Activated T-helper 1 cell treated with anti-CD3 and anti-CD28 coated beads, Interleukin-12 subunit alpha, Interleukin-12 subunit beta, Interleukin-2, Interleukin-4 antibody, amounts not matched to agents 30 ng/mL and 10 ng/mL and 1 ng/mL, durations not matched to agents 14 hours and 24 hours and 36 hours (primary cell): ENCODE measurements around the gene REXO5. TPM values are rescaled to one million over a fixed set of nuclear protein-coding genes. Genes with fewer than 3 reads are reported as not detected.

Experiments used
- DNase-seq: peaks from one replicate; pipeline ENCODE4 v3.0.0; 2021; ENCODE audit warnings: low spot score
- H3K27ac Mint-ChIP-seq: one replicate; pipeline ENCODE4 v1.8.0; 2021; ENCODE audit warnings: mild to moderate bottlenecking, mixed read lengths
- H3K27me3 Mint-ChIP-seq: one replicate; pipeline ENCODE4 v1.8.0; 2022; ENCODE audit warnings: mild to moderate bottlenecking, moderate library complexity, mixed read lengths; ENCODE audit not compliant: insufficient read depth
- H3K36me3 Mint-ChIP-seq: one replicate; pipeline ENCODE4 v1.8.0; 2021; ENCODE audit warnings: low read depth, mixed read lengths
- H3K4me1 Mint-ChIP-seq: one replicate; pipeline ENCODE4 v1.8.0; 2021; ENCODE audit warnings: low read depth, mixed read lengths
- H3K4me3 Mint-ChIP-seq: one replicate; pipeline ENCODE4 v1.8.0; 2021; ENCODE audit warnings: mild to moderate bottlenecking, moderate library complexity, mixed read lengths
- H3K9me3 Mint-ChIP-seq: one replicate; pipeline ENCODE4 v1.8.0; 2021; ENCODE audit warnings: mixed read lengths
- intact Hi-C: fragments of 100-400 bp; cut with micrococcal nuclease; formaldehyde crosslinking; loops from one replicate; pipeline ENCODE4 v1.15.1; 2024
- total RNA-seq: library from RNA; stranded (reverse); gene quantifications from 2 replicates; pipeline ENCODE4 v1.2.3, GENCODE V29; 2022

REXO5 gene
- total RNA-seq, 1 donor from 2014 or later, result 8.3 TPM

DNA sequence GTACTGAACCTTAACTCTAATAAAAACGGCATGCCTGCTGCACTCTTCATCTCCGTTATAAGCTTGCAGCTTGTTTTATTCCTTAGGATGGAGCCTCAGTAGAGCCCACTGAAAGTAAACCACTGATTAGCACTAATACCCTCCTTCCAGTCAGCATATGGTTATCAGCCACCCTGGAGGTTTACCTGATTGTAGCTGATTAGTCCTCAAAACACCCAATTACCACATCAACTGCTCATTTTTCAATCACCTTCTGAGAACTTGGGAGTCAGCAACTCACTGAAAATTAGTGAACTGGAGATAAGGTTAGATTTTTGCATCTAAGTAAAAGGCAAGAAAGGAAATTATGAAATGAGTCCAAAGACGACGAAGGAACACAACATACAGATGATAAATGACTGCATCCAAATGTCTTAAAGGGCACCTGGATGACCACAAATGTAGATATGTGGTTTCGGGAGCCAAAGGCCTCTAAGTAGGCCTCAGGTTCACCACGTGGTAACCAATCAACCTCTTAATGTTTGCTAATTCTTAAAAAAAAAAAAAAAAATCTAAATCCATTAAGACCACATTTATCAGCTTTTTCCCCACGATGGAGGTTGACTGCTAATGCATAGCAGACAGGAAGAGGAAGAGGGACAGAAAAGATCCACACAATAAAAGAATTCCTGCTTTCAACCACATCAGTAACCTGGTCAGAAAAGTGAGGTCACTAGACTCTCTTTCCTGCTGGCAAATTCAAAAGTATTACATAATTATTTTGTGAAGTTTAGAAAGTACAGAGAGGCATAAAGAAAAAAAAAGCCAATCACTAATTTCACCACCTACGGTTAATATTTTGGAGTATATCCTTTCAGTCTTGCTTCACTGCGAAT, 65.9 kb downstream of the REXO5 start:
- H3K4me3 Mint-ChIP-seq, result no peak overlapping the region
- peaks cover 85% of the 10 kb centered on the region for H3K4me1 Mint-ChIP-seq
- no peak for DNase-seq
- H3K27me3 Mint-ChIP-seq, result peaks cover 2% of the 10 kb centered on the region
- intact Hi-C loops, result no loop called here
- peaks cover 30% of the 10 kb centered on the region for H3K36me3 Mint-ChIP-seq
- no peak overlapping the region for H3K27ac Mint-ChIP-seq
- no peaks in the 10 kb centered on the region for H3K9me3 Mint-ChIP-seq

DNA sequence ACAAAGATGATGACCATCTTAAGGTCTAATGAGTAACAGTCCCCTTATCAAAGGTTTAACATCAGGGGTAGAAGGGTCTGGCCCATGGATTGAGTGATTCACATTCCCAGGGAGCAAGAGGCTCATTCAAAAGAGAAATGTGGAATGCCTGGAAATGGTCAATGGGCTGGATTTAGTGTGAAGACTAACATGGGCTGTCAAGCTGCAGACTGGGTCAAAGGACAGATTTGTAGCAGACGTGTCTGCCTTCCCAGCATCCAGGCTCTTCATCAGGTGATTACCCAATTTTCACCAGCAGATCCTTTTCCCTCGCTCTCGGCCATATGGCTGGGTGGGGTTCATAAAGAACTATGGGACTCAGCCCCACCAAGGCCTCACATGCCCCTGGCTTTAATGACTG, 67.0 kb downstream of the REXO5 start:
- intact Hi-C loops, result no loop called here
- Mint-ChIP-seq H3K4me1 (peaks cover 80% of the 10 kb centered on the region), H3K4me3 (no peak overlapping the region), H3K27ac (peak overlapping the region; percentile 83), H3K9me3 (no peaks in the 10 kb centered on the region), H3K27me3 (peaks cover 2% of the 10 kb centered on the region), H3K36me3 (peaks cover 32% of the 10 kb centered on the region)
- no peak for DNase-seq

DNA sequence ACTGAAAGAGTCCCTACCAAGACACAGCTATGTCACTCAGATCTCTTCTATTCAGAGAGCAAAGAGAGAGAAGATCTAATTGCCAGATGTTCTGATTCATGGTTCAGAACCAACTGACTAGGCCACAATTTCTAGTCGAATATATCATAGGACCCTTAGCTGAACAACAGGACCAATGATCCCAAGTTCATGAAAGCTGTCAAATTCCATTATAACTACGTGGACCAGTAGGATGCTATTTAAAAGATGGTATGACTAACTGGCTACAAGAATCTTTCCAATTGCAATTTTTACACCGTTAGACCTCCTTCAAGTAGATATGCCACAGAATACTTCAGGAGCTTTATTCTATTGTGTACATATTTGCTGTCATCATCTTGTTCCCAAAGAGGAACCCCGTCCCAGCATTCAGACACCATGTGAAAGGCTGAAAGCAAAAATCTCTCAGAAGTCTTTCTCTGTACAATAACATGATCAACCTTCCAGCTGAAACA, 67.8 kb downstream of the REXO5 start:
- peak overlapping the region; percentile 58 for H3K4me3 Mint-ChIP-seq
- intact Hi-C loops, result loop anchor here (1.0 to 2.0 kb wide), 4 partner anchors 10 to 71 kb away; partner anchors contain the start of genes DCUN1D3, ERI2, LYRM1 and REXO5
- H3K9me3 Mint-ChIP-seq, result no peaks in the 10 kb centered on the region
- peak overlapping the region; percentile 83 for H3K27ac Mint-ChIP-seq
- H3K27me3 Mint-ChIP-seq, result peaks cover 2% of the 10 kb centered on the region
- peaks cover 33% of the 10 kb centered on the region for H3K36me3 Mint-ChIP-seq
- peaks cover 84% of the 10 kb centered on the region for H3K4me1 Mint-ChIP-seq
- no peak for DNase-seq

DNA sequence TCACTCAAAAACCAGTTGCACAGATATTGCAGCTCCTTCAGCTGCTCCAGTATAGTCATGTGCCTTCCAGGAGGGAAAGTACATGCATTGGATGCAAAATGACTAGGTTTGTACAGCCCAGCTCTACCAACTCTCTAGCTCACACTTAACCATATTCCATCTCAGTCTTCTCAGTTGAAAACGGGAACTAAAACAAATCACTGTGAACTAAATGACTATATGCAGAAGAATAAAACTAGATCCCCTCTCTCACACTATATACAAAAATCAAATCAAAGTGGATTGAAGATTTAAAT, 69.0 kb downstream of the REXO5 start:
- no peak for DNase-seq
- peak overlapping the region; percentile 43 for H3K4me3 Mint-ChIP-seq
- H3K36me3 Mint-ChIP-seq, result peaks cover 33% of the 10 kb centered on the region
- peak overlapping the region; percentile 56 for H3K27ac Mint-ChIP-seq
- no peaks in the 10 kb centered on the region for H3K9me3 Mint-ChIP-seq
- peaks cover 2% of the 10 kb centered on the region for H3K27me3 Mint-ChIP-seq
- H3K4me1 Mint-ChIP-seq, result peaks cover 81% of the 10 kb centered on the region
- intact Hi-C loops, result loop anchor here (2.0 kb wide), 2 partner anchors 69 kb away; partner anchors contain the start of genes ERI2 and REXO5

DNA sequence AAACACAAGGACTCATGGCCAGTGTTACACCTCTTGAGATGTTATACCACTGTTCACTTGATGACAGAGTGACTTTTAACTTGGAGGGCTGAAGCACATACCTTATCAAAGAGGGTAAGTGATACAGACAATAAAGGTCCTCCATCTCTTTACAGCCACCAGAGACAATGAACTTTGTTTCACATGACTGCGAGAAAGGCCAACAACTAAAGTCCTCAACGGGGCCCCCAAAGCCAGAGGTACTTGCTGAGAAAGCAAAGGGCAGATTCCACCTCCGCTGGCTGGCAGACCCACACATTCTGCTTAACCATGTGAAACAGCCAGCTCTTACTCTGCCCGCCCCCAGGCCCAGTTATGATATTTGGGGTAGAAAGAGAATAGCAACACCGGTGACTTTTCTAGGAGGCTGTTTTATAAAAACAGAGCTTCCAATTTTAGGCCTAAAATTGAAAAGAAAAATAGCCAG, 72.4 kb downstream of the REXO5 start:
- no peak for DNase-seq
- Mint-ChIP-seq H3K4me1 (peaks cover 62% of the 10 kb centered on the region), H3K4me3 (peak overlapping the region; percentile 22), H3K9me3 (no peaks in the 10 kb centered on the region), H3K27me3 (peaks cover 2% of the 10 kb centered on the region), H3K27ac (peak overlapping the region; percentile 23), H3K36me3 (peaks cover 22% of the 10 kb centered on the region)
- intact Hi-C loops, result no loop called here

DNA sequence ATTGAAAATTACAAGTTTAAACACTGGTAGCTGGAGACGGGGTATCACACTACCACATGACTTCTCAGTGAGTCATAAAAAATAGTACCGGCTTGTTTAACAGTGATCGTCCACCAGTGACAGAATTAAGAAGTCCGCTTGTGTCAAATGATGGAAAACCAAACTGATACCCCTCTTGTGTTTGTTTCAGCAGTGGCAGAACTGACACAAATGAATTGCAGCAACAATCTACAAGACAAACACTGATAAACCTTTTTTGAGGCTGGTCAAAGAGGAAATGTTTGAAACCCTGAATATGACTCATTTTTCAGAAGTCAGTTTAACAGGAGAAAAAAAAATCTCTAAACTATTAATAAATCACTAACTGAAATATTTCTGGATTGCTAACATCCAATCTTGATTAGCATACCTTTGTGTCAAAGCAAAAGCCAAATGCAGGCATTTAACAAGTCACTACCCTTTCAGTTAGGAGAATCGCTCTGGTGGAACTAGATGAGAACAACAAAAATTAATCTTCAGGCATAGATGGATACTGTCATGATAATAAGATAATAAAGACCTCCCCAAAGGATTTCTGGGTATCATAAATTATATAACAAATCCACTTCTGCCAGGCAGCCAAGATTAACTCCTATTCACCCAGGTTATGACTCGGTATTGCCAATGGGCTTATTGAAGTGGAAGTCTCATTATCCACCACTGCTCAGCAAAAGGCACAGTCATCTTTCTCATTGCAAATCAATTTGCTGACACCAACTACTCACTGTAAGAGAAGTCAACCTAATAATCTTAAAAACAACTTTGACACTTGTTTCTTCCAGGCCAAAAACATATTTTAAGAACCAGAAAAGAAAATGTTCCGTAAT, 73.1 kb downstream of the REXO5 start:
- Mint-ChIP-seq H3K4me3 (no peak overlapping the region), H3K36me3 (peaks cover 27% of the 10 kb centered on the region), H3K27me3 (peaks cover 2% of the 10 kb centered on the region), H3K4me1 (peaks cover 62% of the 10 kb centered on the region), H3K9me3 (no peaks in the 10 kb centered on the region), H3K27ac (peak overlapping the region; percentile 50)
- intact Hi-C loops, result no loop called here
- no peak for DNase-seq

DNA sequence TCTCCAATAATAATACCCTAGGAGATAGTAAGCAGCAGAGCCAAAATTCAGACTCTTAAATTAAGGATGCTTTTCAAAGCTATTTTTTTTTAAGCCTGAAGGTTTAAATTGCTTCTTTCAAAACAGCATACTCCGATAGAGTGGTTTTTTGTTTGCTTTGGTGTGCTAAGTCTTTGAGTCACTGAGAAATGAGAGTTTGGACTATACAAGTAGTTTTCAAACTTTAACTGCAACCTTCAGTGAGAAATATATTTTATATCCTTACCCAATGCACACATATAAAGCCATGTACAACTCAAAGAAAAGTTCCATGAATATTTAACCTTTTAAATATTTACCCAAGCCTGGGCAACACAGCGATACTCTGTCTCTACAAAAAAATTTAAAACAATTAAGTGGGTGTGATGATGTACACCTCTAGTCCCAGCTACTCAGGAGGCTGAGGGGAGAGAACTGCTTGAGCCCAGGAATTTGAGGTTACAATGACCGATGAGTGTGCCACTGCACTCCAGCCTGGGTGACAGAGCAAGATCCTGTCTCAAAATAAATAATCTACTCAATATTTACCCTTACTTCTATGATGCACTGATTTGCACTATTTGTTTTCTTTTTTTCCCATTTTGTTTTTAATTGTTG, 74.7 kb downstream of the REXO5 start:
- intact Hi-C loops, result no loop called here
- Mint-ChIP-seq H3K27me3 (no peaks in the 10 kb centered on the region), H3K4me1 (peaks cover 51% of the 10 kb centered on the region), H3K27ac (no peak overlapping the region), H3K9me3 (no peaks in the 10 kb centered on the region), H3K4me3 (no peak overlapping the region), H3K36me3 (peaks cover 26% of the 10 kb centered on the region)
- DNase-seq, result no peak

DNA sequence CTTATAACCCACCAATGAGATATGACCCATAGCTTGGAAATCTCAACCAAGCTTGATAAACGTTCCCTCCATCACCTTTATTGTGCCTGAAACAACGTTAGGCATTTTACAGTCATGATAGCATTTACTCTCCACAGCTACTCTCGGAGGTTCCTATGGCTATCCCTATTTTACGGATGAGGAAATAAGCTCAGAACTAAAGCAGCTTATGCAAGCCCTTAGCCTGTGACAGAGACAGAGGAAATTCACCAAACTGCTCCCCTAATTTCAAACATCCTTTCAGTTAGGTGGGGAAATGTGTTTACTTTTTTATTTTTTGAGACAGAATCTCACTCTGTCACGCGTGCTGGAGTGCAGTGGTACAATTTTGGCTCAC, 75.2 kb downstream of the REXO5 start:
- Mint-ChIP-seq H3K36me3 (peaks cover 24% of the 10 kb centered on the region), H3K4me1 (peaks cover 50% of the 10 kb centered on the region), H3K4me3 (no peak overlapping the region), H3K27me3 (no peaks in the 10 kb centered on the region), H3K27ac (no peak overlapping the region), H3K9me3 (no peaks in the 10 kb centered on the region)
- DNase-seq, result no peak
- intact Hi-C loops, result no loop called here

DNA sequence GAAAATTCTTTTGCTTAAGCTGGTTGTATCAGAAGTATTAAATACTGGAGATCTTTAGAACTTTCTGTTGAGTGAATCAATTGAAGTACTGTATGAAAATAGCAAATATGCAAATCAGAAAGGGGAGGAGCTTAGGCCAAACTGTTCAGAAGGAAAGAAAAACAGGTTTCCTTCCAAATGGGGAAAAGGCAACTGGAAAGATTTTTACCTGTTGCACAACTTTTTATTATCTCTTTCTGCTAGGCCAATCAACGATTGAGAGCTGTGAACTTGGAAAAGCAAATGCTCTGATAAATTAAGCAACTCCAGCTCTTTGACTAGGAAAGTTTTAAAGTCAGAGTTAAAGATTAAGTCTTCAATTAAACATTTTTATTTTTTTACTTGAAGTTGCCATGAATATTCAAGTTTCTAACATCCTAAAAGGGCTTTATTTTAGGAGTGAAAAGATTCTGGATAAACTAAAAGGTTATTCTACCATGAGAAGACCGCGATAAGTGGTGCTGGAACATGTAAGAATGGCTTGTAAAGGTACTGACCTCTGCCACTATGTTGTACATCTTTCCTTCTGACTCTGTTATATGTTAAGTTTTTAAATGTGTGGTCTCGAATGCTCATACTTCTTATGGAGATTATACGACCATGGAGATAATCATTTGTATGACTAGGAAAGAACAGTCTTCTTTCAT, 77.4 kb downstream of the REXO5 start:
- H3K36me3 Mint-ChIP-seq, result peaks cover 16% of the 10 kb centered on the region
- peaks cover 43% of the 10 kb centered on the region for H3K4me1 Mint-ChIP-seq
- no peaks in the 10 kb centered on the region for H3K9me3 Mint-ChIP-seq

DNA sequence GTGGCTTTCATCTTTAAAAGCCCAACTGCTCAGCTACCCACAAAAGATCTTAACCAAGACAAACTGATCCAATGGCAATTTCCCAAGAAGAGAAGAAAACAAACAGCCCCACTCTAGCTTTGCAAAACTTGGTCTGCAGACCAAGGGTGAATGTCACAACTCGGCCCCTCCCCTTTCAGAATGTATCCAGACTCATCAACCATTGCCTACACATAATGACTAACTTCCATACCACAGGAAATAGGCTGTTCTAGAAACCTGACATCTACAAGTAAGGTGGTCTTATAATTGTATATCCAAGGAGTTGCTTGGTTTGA, 77.9 kb downstream of the REXO5 start:
- peaks cover 16% of the 10 kb centered on the region for H3K36me3 Mint-ChIP-seq
- H3K4me1 Mint-ChIP-seq, result peaks cover 38% of the 10 kb centered on the region
- intact Hi-C loops, result loop anchor here (1.0 kb wide), 2 partner anchors 10 to 15 kb away; no protein-coding TSS in a partner anchor
- no peaks in the 10 kb centered on the region for H3K27me3 Mint-ChIP-seq
- no peak for DNase-seq
- peak overlapping the region; percentile 45 for H3K27ac Mint-ChIP-seq
- no peak overlapping the region for H3K4me3 Mint-ChIP-seq
- H3K9me3 Mint-ChIP-seq, result no peaks in the 10 kb centered on the region

More for the DNA sequence above, 77.4 kb downstream of the REXO5 start:
- no peak for DNase-seq
- intact Hi-C loops, result loop anchor here (1.0 kb wide), 2 partner anchors 9 to 16 kb away; no protein-coding TSS in a partner anchor
- H3K27ac Mint-ChIP-seq, result peak overlapping the region; percentile 45
- H3K27me3 Mint-ChIP-seq, result no peaks in the 10 kb centered on the region
- no peak overlapping the region for H3K4me3 Mint-ChIP-seq

DNA sequence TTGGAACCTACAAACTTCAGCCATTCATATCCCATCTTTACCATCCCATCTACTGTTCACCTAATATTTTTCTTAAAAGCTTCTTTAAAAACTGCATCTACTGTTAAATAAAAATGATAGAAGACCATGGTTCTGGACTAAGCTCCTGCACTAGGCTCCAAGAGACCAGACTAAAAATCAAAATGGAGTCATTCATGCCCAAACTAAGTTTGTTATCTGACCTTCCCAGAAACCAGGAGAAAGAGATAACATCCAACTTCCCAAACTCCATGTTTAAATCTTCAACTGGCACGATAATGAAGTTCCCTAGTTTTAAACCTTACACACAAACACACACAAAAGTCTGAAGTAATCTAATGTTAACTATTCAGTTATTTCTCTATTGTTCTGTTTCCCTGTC, 80.0 kb downstream of the REXO5 start:
- intact Hi-C loops, result no loop called here
- Mint-ChIP-seq H3K9me3 (no peaks in the 10 kb centered on the region), H3K4me1 (peaks cover 31% of the 10 kb centered on the region), H3K27ac (no peak overlapping the region), H3K4me3 (no peak overlapping the region), H3K36me3 (peaks cover 26% of the 10 kb centered on the region), H3K27me3 (no peaks in the 10 kb centered on the region)
- DNase-seq, result no peak

DNA sequence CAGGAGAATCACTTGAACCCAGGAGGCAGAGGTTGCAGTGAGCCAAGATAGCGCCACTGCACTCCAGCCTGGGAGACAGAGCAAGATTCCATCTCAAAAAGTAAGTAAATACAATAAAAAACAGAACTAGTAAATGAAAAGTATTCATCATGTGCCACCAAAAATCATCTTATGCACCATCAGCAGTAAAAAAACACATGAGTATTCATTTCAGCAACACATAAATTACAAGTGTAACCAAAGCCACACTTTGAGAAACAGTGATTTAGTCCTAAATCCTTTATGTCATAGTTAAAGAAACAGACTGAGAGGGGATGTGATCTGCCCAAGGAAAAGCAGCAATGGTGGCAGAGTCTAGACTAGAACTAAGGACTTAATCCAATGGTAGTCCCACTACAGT, 80.9 kb downstream of the REXO5 start:
- H3K9me3 Mint-ChIP-seq, result no peaks in the 10 kb centered on the region
- H3K4me3 Mint-ChIP-seq, result no peak overlapping the region
- intact Hi-C loops, result no loop called here
- peaks cover 33% of the 10 kb centered on the region for H3K36me3 Mint-ChIP-seq
- peaks cover 31% of the 10 kb centered on the region for H3K4me1 Mint-ChIP-seq
- DNase-seq, result no peak
- H3K27me3 Mint-ChIP-seq, result no peaks in the 10 kb centered on the region
- no peak overlapping the region for H3K27ac Mint-ChIP-seq
